ENCODE data around the gene GNB2.

Gene GNB2

GRCh38 chr7:100679927-100680575, 6.5 kb downstream of the GNB2 start:
- no peak for TF ChIP-seq EZH2 (IDR thresholded peaks at IDR 0.05; ENCODE audit: borderline replicate concordance, low read length)
- TF ChIP-seq, protein P1, sequence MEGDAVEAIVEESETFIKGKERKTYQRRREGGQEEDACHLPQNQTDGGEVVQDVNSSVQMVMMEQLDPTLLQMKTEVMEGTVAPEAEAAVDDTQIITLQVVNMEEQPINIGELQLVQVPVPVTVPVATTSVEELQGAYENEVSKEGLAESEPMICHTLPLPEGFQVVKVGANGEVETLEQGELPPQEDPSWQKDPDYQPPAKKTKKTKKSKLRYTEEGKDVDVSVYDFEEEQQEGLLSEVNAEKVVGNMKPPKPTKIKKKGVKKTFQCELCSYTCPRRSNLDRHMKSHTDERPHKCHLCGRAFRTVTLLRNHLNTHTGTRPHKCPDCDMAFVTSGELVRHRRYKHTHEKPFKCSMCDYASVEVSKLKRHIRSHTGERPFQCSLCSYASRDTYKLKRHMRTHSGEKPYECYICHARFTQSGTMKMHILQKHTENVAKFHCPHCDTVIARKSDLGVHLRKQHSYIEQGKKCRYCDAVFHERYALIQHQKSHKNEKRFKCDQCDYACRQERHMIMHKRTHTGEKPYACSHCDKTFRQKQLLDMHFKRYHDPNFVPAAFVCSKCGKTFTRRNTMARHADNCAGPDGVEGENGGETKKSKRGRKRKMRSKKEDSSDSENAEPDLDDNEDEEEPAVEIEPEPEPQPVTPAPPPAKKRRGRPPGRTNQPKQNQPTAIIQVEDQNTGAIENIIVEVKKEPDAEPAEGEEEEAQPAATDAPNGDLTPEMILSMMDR (IDR thresholded peaks at IDR 0.05; ENCODE audit: low read length), result no peak
- Histone ChIP-seq H2AFZ (ENCODE audit: low read length) (no peak overlapping the region), H3K79me2 (ENCODE audit: insufficient read depth, low read length) (no peaks in the 10 kb centered on the region), H3K27ac (ENCODE audit: low read depth, low read length, poor library complexity, severe bottlenecking) (no peak overlapping the region), H3K4me1 (ENCODE audit: insufficient read depth, low read length, severe bottlenecking) (peaks cover 6% of the 10 kb centered on the region), H3K36me3 (ENCODE audit: insufficient read depth, low read length) (peaks cover 86% of the 10 kb centered on the region), H3F3A (ENCODE audit: insufficient read depth, low read length) (no peaks in the 10 kb centered on the region), H3K9me3 (ENCODE audit: low read length) (no peaks in the 10 kb centered on the region), H3K9ac (ENCODE audit: low read length) (no peak overlapping the region), H3K27me3 (ENCODE audit: insufficient read depth, low read length) (no peaks in the 10 kb centered on the region), H3K9me2 (ENCODE audit: low read depth, low read length) (no peaks in the 10 kb centered on the region), H3K4me2 (ENCODE audit: low read length) (no peak overlapping the region), H4K20me1 (ENCODE audit: insufficient read depth, low read length) (no peaks in the 10 kb centered on the region), H3K4me3 (ENCODE audit: low read depth, low read length, poor library complexity, severe bottlenecking) (no peak overlapping the region)

DNA sequence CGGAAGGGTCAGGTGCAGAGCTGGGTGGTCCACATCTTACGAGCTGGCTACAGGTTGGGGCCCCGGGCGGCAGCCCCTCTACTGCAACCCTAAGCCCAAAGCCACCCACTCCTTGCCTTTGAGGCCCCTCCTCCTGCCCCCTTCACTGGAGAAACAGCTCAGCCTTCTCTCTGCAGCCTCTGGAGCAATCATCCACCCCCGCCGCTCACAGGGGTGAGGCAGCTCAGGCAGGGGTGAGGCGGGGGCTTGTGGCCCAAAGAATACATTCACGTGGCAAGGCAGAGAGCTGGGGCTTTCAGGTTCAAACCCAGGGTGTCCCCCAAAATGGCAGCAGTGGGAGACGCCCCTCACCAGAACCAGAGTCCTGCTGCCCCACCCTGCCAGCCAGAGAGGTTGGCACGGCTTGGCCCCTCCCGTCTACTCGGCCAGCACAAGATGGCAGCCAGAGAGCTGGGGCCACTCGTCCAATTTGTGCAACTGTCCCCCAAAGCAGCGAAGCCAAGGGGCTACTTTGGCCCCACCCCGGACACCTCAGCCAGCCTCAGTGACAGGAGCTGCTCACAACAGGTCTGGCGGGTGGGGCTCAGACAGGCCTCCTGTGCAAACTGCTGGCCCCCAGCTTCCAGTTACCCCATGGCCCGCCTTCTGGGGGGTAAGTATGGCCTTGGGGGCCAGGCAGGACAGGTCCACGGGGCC, 7.2 kb downstream of the GNB2 start:
- Histone ChIP-seq H3K79me2 (ENCODE audit: insufficient read depth, low read length) (no peaks in the 10 kb centered on the region), H4K20me1 (ENCODE audit: insufficient read depth, low read length) (no peaks in the 10 kb centered on the region), H3F3A (ENCODE audit: insufficient read depth, low read length) (no peaks in the 10 kb centered on the region), H3K36me3 (ENCODE audit: insufficient read depth, low read length) (peaks cover 92% of the 10 kb centered on the region), H3K27me3 (ENCODE audit: insufficient read depth, low read length) (no peaks in the 10 kb centered on the region), H3K9ac (ENCODE audit: low read length) (no peak overlapping the region), H3K4me2 (ENCODE audit: low read length) (no peak overlapping the region), H3K9me2 (ENCODE audit: low read depth, low read length) (no peaks in the 10 kb centered on the region), H3K4me1 (ENCODE audit: insufficient read depth, low read length, severe bottlenecking) (peaks cover 6% of the 10 kb centered on the region), H3K9me3 (ENCODE audit: low read length) (no peaks in the 10 kb centered on the region), H3K27ac (ENCODE audit: low read depth, low read length, poor library complexity, severe bottlenecking) (no peak overlapping the region), H3K4me3 (ENCODE audit: low read depth, low read length, poor library complexity, severe bottlenecking) (no peak overlapping the region), H2AFZ (ENCODE audit: low read length) (no peak overlapping the region)
- no peak for TF ChIP-seq EZH2 (IDR thresholded peaks at IDR 0.05; ENCODE audit: borderline replicate concordance, low read length)
- TF ChIP-seq, protein P1 (IDR thresholded peaks at IDR 0.05; ENCODE audit: low read length), result no peak

DNA sequence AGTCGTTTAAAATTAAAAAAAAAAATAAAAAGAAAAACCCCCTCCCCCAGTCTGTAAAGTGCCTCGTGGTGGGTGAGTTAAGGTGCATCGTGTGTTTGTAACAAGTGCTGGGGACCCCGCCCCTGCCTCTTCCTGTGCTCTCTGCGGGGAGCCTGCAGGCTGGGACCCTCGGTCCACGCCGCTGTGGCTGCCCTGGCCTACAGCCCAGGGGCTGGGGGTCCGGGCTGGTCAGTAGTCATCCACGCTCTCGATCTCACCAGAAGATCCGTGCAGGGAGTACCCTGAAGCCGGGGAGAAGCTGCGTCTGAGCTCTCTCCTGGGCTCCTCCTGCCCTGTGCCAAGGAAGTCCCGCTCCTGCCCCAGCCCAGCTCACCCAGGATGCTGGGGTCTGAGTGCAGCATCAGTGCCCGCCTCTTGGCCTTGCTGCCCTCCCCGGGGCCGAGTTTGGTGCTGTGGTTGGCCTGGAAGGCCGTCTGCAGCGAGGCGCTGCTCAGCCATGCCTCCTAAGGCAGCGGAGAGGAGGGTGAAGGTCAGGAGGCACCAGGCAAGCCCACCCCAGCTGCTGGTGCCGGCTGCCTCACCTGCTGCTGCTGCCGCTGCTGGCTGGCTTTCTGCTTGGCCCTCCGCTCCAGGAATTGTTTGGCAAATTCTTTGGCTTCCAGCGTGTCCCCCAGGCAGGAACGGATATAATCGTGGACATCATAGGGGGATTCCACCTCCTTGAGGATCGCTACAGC, 8.1 kb downstream of the GNB2 start:
- Histone ChIP-seq H3K4me3 (ENCODE audit: low read depth, low read length, poor library complexity, severe bottlenecking) (no peak overlapping the region), H3K36me3 (ENCODE audit: insufficient read depth, low read length) (peaks cover 98% of the 10 kb centered on the region), H4K20me1 (ENCODE audit: insufficient read depth, low read length) (no peaks in the 10 kb centered on the region)

More for the DNA sequence above, 8.1 kb downstream of the GNB2 start:
- Histone ChIP-seq H3K4me1 (ENCODE audit: insufficient read depth, low read length, severe bottlenecking) (peaks cover under 1% of the 10 kb centered on the region), H3K4me2 (ENCODE audit: low read length) (no peak overlapping the region), H3K27ac (ENCODE audit: low read depth, low read length, poor library complexity, severe bottlenecking) (no peak overlapping the region), H2AFZ (ENCODE audit: low read length) (no peak overlapping the region), H3K9me2 (ENCODE audit: low read depth, low read length) (no peaks in the 10 kb centered on the region), H3F3A (ENCODE audit: insufficient read depth, low read length) (no peaks in the 10 kb centered on the region), H3K79me2 (ENCODE audit: insufficient read depth, low read length) (no peaks in the 10 kb centered on the region), H3K9ac (ENCODE audit: low read length) (no peak overlapping the region), H3K9me3 (ENCODE audit: low read length) (no peaks in the 10 kb centered on the region), H3K27me3 (ENCODE audit: insufficient read depth, low read length) (no peaks in the 10 kb centered on the region)
- no peak for TF ChIP-seq EZH2 (IDR thresholded peaks at IDR 0.05; ENCODE audit: borderline replicate concordance, low read length)
- TF ChIP-seq, protein P1 (IDR thresholded peaks at IDR 0.05; ENCODE audit: low read length), result no peak
